H9 (cell line): ENCODE measurements around the gene CUEDC2. TPM values are rescaled to one million over a fixed set of nuclear protein-coding genes. Genes with fewer than 3 reads are reported as not detected.

Experiments
- DNase-seq: peaks from one replicate; pipeline ENCODE4 v3.0.0-alpha.2; 2017
- H2AFZ ChIP-seq: one replicate; pipeline ENCODE4 v1.6.1; 2013; ENCODE audit warnings: mild to moderate bottlenecking, low read length, control low read depth, moderate library complexity
- H2AK5ac ChIP-seq: 2 replicates; pipeline ENCODE4 v1.6.1; 2013; ENCODE audit warnings: low read length, control low read depth, mixed read lengths; ENCODE audit not compliant: insufficient read length
- H2BK120ac ChIP-seq: one replicate; pipeline ENCODE4 v1.6.1; 2013; ENCODE audit warnings: low read depth, mild to moderate bottlenecking, low read length, control low read depth, inconsistent platforms; ENCODE audit not compliant: poor library complexity, severe bottlenecking
- H2BK12ac ChIP-seq: 2 replicates; pipeline ENCODE4 v1.6.1; 2013; ENCODE audit warnings: low read length, control low read depth, mixed read lengths, low read depth; ENCODE audit not compliant: insufficient read length
- H2BK15ac ChIP-seq: 2 replicates; pipeline ENCODE4 v1.6.1; 2013; ENCODE audit warnings: low read depth, low read length, control low read depth
- H2BK20ac ChIP-seq: one replicate; pipeline ENCODE4 v1.6.1; 2013; ENCODE audit warnings: low read depth, mild to moderate bottlenecking, low read length, control low read depth, inconsistent platforms; ENCODE audit not compliant: poor library complexity, severe bottlenecking
- H2BK5ac ChIP-seq: 2 replicates; pipeline ENCODE4 v1.6.1; 2013; ENCODE audit warnings: low read length, control low read depth, mixed read lengths; ENCODE audit not compliant: insufficient read length
- H3K14ac ChIP-seq: 2 replicates; pipeline ENCODE4 v1.6.1; 2013; ENCODE audit warnings: low read length, control low read depth; ENCODE audit not compliant: insufficient read depth
- H3K18ac ChIP-seq: 2 replicates; pipeline ENCODE4 v1.6.1; 2013; ENCODE audit warnings: low read depth, mild to moderate bottlenecking, mixed read lengths, low read length, control low read depth; ENCODE audit not compliant: insufficient read length
- H3K23ac ChIP-seq: 2 replicates; pipeline ENCODE4 v1.6.1; 2013; ENCODE audit warnings: low read length, control low read depth, mixed read lengths, low read depth; ENCODE audit not compliant: insufficient read length
- H3K23me2 ChIP-seq: 2 replicates; pipeline ENCODE4 v1.6.1; 2013; ENCODE audit warnings: low read depth, mild to moderate bottlenecking, mixed read lengths, low read length, control low read depth; ENCODE audit not compliant: insufficient read length, poor library complexity, severe bottlenecking
- H3K27ac ChIP-seq: 2 replicates; pipeline ENCODE4 v1.5.1; 2013; ENCODE audit warnings: low read length, control low read depth, mixed read lengths, low read depth; ENCODE audit not compliant: insufficient read length
- H3K27me3 ChIP-seq: 2 replicates; pipeline ENCODE4 v1.6.1; 2013; ENCODE audit warnings: low read length, control low read depth, inconsistent platforms; ENCODE audit not compliant: insufficient read depth
- H3K4ac ChIP-seq: 2 replicates; pipeline ENCODE4 v1.6.1; 2013; ENCODE audit warnings: low read depth, mild to moderate bottlenecking, control low read depth, inconsistent platforms, low read length, moderate library complexity
- H3K4me1 ChIP-seq: 2 replicates; pipeline ENCODE4 v1.6.1; 2013; ENCODE audit warnings: low read length, control low read depth, inconsistent platforms; ENCODE audit not compliant: insufficient read depth
- H3K4me2 ChIP-seq: 2 replicates; pipeline ENCODE4 v1.6.1; 2013; ENCODE audit warnings: low read length, control low read depth, mixed read lengths; ENCODE audit not compliant: insufficient read length, insufficient read depth
- H3K56ac ChIP-seq: 2 replicates; pipeline ENCODE4 v1.6.1; 2013; ENCODE audit warnings: low read depth, mild to moderate bottlenecking, mixed read lengths, low read length, control low read depth; ENCODE audit not compliant: insufficient read length
- H3K79me1 ChIP-seq: 2 replicates; pipeline ENCODE4 v1.6.1; 2013; ENCODE audit warnings: low read depth, mild to moderate bottlenecking, moderate library complexity, low read length, control low read depth, inconsistent platforms; ENCODE audit not compliant: insufficient read depth, poor library complexity, severe bottlenecking
- H3K79me2 ChIP-seq: 2 replicates; pipeline ENCODE4 v1.6.1; 2013; ENCODE audit warnings: low read length, control low read depth, inconsistent platforms; ENCODE audit not compliant: insufficient read depth
- H3K9ac ChIP-seq: 2 replicates; pipeline ENCODE4 v1.6.1; 2013; ENCODE audit warnings: low read length, control low read depth, mixed read lengths; ENCODE audit not compliant: insufficient read length; ENCODE audit errors: extremely low read depth
- H3K9me3 ChIP-seq: one replicate; pipeline ENCODE4 v1.6.1; 2013; ENCODE audit warnings: low read depth, low read length, inconsistent platforms; ENCODE audit not compliant: control insufficient read depth
- H3T11ph ChIP-seq: one replicate; pipeline ENCODE4 v1.6.1; 2013; ENCODE audit warnings: mild to moderate bottlenecking, low read length, control low read depth, inconsistent platforms
- H4K20me1 ChIP-seq: one replicate; pipeline ENCODE4 v1.6.1; 2013; ENCODE audit not compliant: control insufficient read depth, insufficient read length, insufficient read depth
- H4K5ac ChIP-seq: 2 replicates; pipeline ENCODE4 v1.6.1; 2013; ENCODE audit warnings: low read depth, mild to moderate bottlenecking, mixed read lengths, low read length, control low read depth; ENCODE audit not compliant: insufficient read length
- H4K8ac ChIP-seq: replicated peaks from 2 replicates; pipeline ENCODE4 v1.6.1; 2013; ENCODE audit warnings: low read length, control low read depth, mixed read lengths, low read depth; ENCODE audit not compliant: insufficient read length
- H4K91ac ChIP-seq: 2 replicates; pipeline ENCODE4 v1.6.1; 2013; ENCODE audit warnings: low read depth, mild to moderate bottlenecking, moderate library complexity, mixed read lengths, low read length, control low read depth; ENCODE audit not compliant: insufficient read length
- H3K27ac Mint-ChIP-seq, 3 experiments: 2 replicates in 2 of 3; 3 replicates in 1 of 3; pipeline ENCODE4 v1.8.0; 2020 to 2021; ENCODE audit warnings: mixed read lengths in 3 of 3, mild to moderate bottlenecking in 1 of 3, moderate library complexity in 1 of 3
- H3K27me3 Mint-ChIP-seq: 2 replicates; pipeline ENCODE4 v1.8.0; 2021; ENCODE audit warnings: low read depth, mild to moderate bottlenecking, moderate library complexity, mixed read lengths
- H3K36me3 Mint-ChIP-seq, 3 experiments: 2 replicates in 2 of 3; 3 replicates in 1 of 3; pipeline ENCODE4 v1.8.0; 2020 to 2021; ENCODE audit warnings: low read depth in 3 of 3, mixed read lengths in 3 of 3; ENCODE audit not compliant: insufficient read depth in 1 of 3
- H3K4me1 Mint-ChIP-seq, 2 experiments: 2 replicates each; pipeline ENCODE4 v1.8.0; 2020; ENCODE audit warnings: mixed read lengths in 2 of 2
- H3K4me3 Mint-ChIP-seq, 2 experiments: 2 replicates in 1 of 2; 3 replicates in 1 of 2; pipeline ENCODE4 v1.8.0; 2020 to 2021; ENCODE audit warnings: mild to moderate bottlenecking in 2 of 2, mixed read lengths in 2 of 2, moderate library complexity in 1 of 2
- H3K9me3 Mint-ChIP-seq, 2 experiments: 2 replicates in 1 of 2; 3 replicates in 1 of 2; pipeline ENCODE4 v1.8.0; 2020; ENCODE audit warnings: mild to moderate bottlenecking in 2 of 2, mixed read lengths in 2 of 2, moderate library complexity in 1 of 2
- WGBS: extraction: QIAGEN DNeasy Blood & Tissue Kit; methylation state at CpG from one replicate; pipeline ENCODE4 v1.1.7; 2013; ENCODE audit warnings: missing lambda C conversion rate, low lambda C conversion rate, mixed read lengths; ENCODE audit not compliant: insufficient read length; ENCODE audit errors: extremely low coverage; 5-methylcytosine and 5-hydroxymethylcytosine counted together
- total RNA-seq: library from RNA; stranded (reverse); gene quantifications from 2 replicates; pipeline ENCODE4 v1.2.1, GENCODE V29; 2021
- TF ChIP-seq, protein P1 (sequence below): fragments of 200-600 bp; sonication (generic); conservative IDR thresholded peaks from 3 replicates; pipeline ENCODE4 v1.8.0; 2021; ENCODE audit warnings: antibody characterized with exemption, mild to moderate bottlenecking

Gene CUEDC2
- total RNA-seq, 1 experiment from 2014 or later, result 41.2 TPM

GRCh38 chr10:102465466-102465865 is 33.1 kb upstream of the CUEDC2 start:
- Histone ChIP-seq H3K4me1 (peaks cover 3% of the 10 kb centered on the region), H3K79me1 (no peaks in the 10 kb centered on the region), H3K4ac (no peak overlapping the region), H3K56ac (no peak overlapping the region), H3K23ac (no peak overlapping the region), H3K23me2 (peaks cover 10% of the 10 kb centered on the region), H4K8ac (no peak overlapping the region), H2BK120ac (no peak overlapping the region), H2BK15ac (no peak overlapping the region), H2BK5ac (no peak overlapping the region), H3K14ac (no peak overlapping the region), H2AK5ac (no peak overlapping the region), H2BK12ac (no peak overlapping the region), H3T11ph (no peak overlapping the region), H3K18ac (no peak overlapping the region), H3K27me3 (no peaks in the 10 kb centered on the region), H3K9ac (no peak overlapping the region), H3K4me2 (no peak overlapping the region), H2AFZ (no peak overlapping the region), H2BK20ac (no peak overlapping the region), H4K91ac (no peak overlapping the region), H3K9me3 (no peaks in the 10 kb centered on the region), H3K79me2 (no peaks in the 10 kb centered on the region), H3K27ac (no peak overlapping the region), H4K5ac (no peak overlapping the region), H4K20me1 (no peaks in the 10 kb centered on the region)
- Mint-ChIP-seq H3K36me3 (peaks cover 0 to 8% (median 0%) of the 10 kb centered on the region in 3 experiments; a peak in 4 of 7 replicates), H3K4me1 (peaks cover 36 to 38% of the 10 kb centered on the region in 2 experiments), H3K9me3 (no peaks in the 10 kb centered on the region), H3K4me3 (peak overlapping the region in 1 of 2 experiments; percentile 50; a peak in 2 of 5 replicates), H3K27ac (peak overlapping the region in 1 of 3 experiments; percentile 49; a peak in 1 of 7 replicates), H3K27me3 (peaks cover 16% of the 10 kb centered on the region)
- TF ChIP-seq, protein P1, sequence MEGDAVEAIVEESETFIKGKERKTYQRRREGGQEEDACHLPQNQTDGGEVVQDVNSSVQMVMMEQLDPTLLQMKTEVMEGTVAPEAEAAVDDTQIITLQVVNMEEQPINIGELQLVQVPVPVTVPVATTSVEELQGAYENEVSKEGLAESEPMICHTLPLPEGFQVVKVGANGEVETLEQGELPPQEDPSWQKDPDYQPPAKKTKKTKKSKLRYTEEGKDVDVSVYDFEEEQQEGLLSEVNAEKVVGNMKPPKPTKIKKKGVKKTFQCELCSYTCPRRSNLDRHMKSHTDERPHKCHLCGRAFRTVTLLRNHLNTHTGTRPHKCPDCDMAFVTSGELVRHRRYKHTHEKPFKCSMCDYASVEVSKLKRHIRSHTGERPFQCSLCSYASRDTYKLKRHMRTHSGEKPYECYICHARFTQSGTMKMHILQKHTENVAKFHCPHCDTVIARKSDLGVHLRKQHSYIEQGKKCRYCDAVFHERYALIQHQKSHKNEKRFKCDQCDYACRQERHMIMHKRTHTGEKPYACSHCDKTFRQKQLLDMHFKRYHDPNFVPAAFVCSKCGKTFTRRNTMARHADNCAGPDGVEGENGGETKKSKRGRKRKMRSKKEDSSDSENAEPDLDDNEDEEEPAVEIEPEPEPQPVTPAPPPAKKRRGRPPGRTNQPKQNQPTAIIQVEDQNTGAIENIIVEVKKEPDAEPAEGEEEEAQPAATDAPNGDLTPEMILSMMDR, result no peak
- DNase-seq, result no peak
- WGBS, result no CpG with 5 or more reads among the region's 3 CpGs
